ENCODE measurements around the gene GNG13. TPM values are rescaled to one million over a fixed set of nuclear protein-coding genes. Genes with fewer than 3 reads are reported as not detected.

GNG13 gene
- total RNA-seq, 1 experiment from 2014 or later = 0.23 TPM

- Histone ChIP-seq H3K36me3 (ENCODE audit: control insufficient read depth, insufficient read depth, low read length) (no peaks in the 10 kb centered on the region), H3K27me3 (ENCODE audit: control insufficient read depth, insufficient read depth, low read length) (no peaks in the 10 kb centered on the region), H3K27ac (ENCODE audit: low read length) (no peak overlapping the region), H3K4me1 (ENCODE audit: control insufficient read depth, insufficient read depth, low read length) (peaks cover 18% of the 10 kb centered on the region), H3K4me3 (ENCODE audit: low read depth in 2 of 2, low read length in 2 of 2) (no peak overlapping the region), H3K9me3 (ENCODE audit: control insufficient read depth, insufficient read depth, low read depth, low read length) (no peaks in the 10 kb centered on the region)
- ATAC-seq (no peak), DNase-seq (ENCODE audit: low read depth, low spot score) (no peak)
- intact Hi-C loops (cut with micrococcal nuclease; ENCODE audit: unreplicated experiment) = no loop called here
- ChIA-PET CTCF (no interaction called here), POLR2A (interaction anchor here (0.7 to 1.1 kb wide), 2 partner anchors 33 to 44 kb away, joined by 5 to 6 read pairs; partner anchors contain the start of gene HAGHL)
- TF ChIP-seq CTCF (IDR thresholded peaks at IDR 0.05) = no peak
- no peak for TF ChIP-seq TCF7L2 (IDR thresholded peaks at IDR 0.05; ENCODE audit: low read depth, low read length)
- no peak for TF ChIP-seq REST (IDR thresholded peaks at IDR 0.05; ENCODE audit: insufficient read depth in 1 of 2, low read depth in 2 of 2, low read length in 1 of 2)
- TF ChIP-seq SIN3A (IDR thresholded peaks at IDR 0.05; ENCODE audit: borderline replicate concordance, insufficient read depth, low read depth, low read length) = no peak
- TF ChIP-seq POLR2AphosphoS5 (IDR thresholded peaks at IDR 0.05; ENCODE audit: low read depth, low read length) = no peak
- in situ Hi-C loops (cut with HindIII; ENCODE audit: low pct_unique_long_range_greater_than_20kb, low sequenced_read_pairs) = no loop called here
- BruUV-seq (replicated peaks) = no TSS peak
Measured at GRCh38 chr16:759110-759910, 41.2 kb downstream of the GNG13 start.

GRCh38 chr16:756428-756827 lies 44.1 kb downstream of the GNG13 start:
- ATAC-seq = no peak
- H3K27ac ChIP-seq (ENCODE audit: low read length) = no peak overlapping the region
- no peaks in the 10 kb centered on the region for H3K27me3 ChIP-seq (ENCODE audit: control insufficient read depth, insufficient read depth, low read length)
- BruUV-seq (replicated peaks) = no TSS peak
- DNase-seq (ENCODE audit: low read depth, low spot score) = no peak
- no peak overlapping the region for H3K4me3 ChIP-seq (ENCODE audit: low read depth in 2 of 2, low read length in 2 of 2)
- H3K36me3 ChIP-seq (ENCODE audit: control insufficient read depth, insufficient read depth, low read length) = no peaks in the 10 kb centered on the region
- TF ChIP-seq REST (IDR thresholded peaks at IDR 0.05; ENCODE audit: insufficient read depth in 1 of 2, low read depth in 2 of 2, low read length in 1 of 2) (no peak), SIN3A (IDR thresholded peaks at IDR 0.05; ENCODE audit: borderline replicate concordance, insufficient read depth, low read depth, low read length) (no peak), CTCF (IDR thresholded peaks at IDR 0.05) (no peak), TCF7L2 (IDR thresholded peaks at IDR 0.05; ENCODE audit: low read depth, low read length) (no peak)
- intact Hi-C loops (cut with micrococcal nuclease; ENCODE audit: unreplicated experiment) (no loop called here), in situ Hi-C loops (cut with HindIII; ENCODE audit: low pct_unique_long_range_greater_than_20kb, low sequenced_read_pairs) (no loop called here)
- no peaks in the 10 kb centered on the region for H3K9me3 ChIP-seq (ENCODE audit: control insufficient read depth, insufficient read depth, low read depth, low read length)
- ChIA-PET POLR2A (no interaction called here), CTCF (no interaction called here)
- peaks cover 10% of the 10 kb centered on the region for H3K4me1 ChIP-seq (ENCODE audit: control insufficient read depth, insufficient read depth, low read length)

All from Panc1 (cell line).